Spleen (tissue), 7 donors: ENCODE measurements around the gene SEC24A.

ENCODE experiments used
- CTCF ChIP-seq, 11 experiments: fragments of 200-600 bp in 7 of 11; fragments of 450-650 bp in 4 of 11; sonication (generic) in 4 of 11; IDR thresholded peaks in 8 of 11; conservative IDR thresholded peaks in 3 of 11; 1 replicate in 7 of 11; 2 replicates in 4 of 11; pipeline versions ENCODE4 v1.4.0 to v1.8.0; 2016 to 2021; ENCODE audit warnings: antibody characterized with exemption in 11 of 11, inconsistent platforms in 4 of 11, mild to moderate bottlenecking in 1 of 11
- POLR2A ChIP-seq, 3 donors: fragments of 450-650 bp; IDR thresholded peaks; one replicate each; pipeline ENCODE4 v1.5.1; 2017; ENCODE audit warnings: antibody characterized with exemption in 3 of 3, mild to moderate bottlenecking in 1 of 3
- POLR2AphosphoS5 ChIP-seq, 3 donors: sonication (generic); formaldehyde crosslinking; IDR thresholded peaks; one replicate each; pipeline ENCODE4 v1.5.1; 2017; ENCODE audit warnings: antibody characterized with exemption in 3 of 3
- donor health status: DM: no; HTN: no; CAD: no; lungs with moderate emphysema.
- donor health status: DM: no; HTN: no; CAD: no.
- donor health status: DM: no; HTN: no; CAD: no.

GRCh38 chr5:134742134-134742533 is 93.5 kb downstream of the SEC24A start:
- TF ChIP-seq CTCF (IDR thresholded peaks at IDR 0.05 in 8 of 11, conservative IDR thresholded peaks at IDR 0.05 in 3 of 11), result no peak
- TF ChIP-seq POLR2A (IDR thresholded peaks at IDR 0.05), result no peak
- TF ChIP-seq POLR2AphosphoS5 (IDR thresholded peaks at IDR 0.05), result no peak
